Ecto neural progenitor cell (in vitro differentiated cells): ENCODE results near the gene CCNYL1.

ENCODE experiments used
- DNase-seq: peaks from one replicate; pipeline ENCODE4 v3.0.0-alpha.2; 2018; ENCODE audit warnings: low spot score

The CCNYL1 gene

DNA sequence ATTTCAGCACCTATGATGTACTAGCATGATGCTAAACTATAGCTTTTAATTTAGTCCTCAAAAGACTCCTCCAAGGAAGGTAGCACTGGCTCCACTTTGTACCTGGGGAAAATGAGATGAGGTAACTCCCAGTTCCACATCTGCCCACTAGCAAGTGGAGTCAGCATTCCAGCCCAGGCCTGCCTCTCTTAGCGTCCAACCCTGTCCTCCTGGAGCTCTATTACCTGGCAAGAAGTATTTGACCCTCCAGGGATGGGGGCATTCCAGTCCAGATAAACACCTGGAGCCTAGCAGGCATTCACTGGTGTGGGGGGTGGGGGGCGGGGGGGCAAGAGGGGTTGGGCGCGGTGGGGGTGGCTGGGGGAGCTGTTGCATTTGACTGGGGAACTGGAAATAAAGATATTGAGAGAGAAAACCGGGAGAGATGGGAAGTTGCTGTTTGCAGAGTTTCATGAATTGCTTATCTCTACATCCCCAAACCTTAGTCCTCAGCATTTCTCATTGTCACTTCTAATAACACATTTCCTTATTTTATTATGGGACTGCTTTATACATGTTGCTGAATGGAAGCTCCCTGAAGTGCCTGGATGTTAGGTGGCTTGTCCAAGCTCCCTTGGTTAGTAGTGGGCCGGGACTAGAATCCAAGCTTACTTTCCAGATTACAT, 80.3 kb downstream of the CCNYL1 start:
- no peak for DNase-seq

GRCh38 chr2:207792244-207792785, 80.9 kb downstream of the CCNYL1 start:
- DNase-seq = no peak

DNA sequence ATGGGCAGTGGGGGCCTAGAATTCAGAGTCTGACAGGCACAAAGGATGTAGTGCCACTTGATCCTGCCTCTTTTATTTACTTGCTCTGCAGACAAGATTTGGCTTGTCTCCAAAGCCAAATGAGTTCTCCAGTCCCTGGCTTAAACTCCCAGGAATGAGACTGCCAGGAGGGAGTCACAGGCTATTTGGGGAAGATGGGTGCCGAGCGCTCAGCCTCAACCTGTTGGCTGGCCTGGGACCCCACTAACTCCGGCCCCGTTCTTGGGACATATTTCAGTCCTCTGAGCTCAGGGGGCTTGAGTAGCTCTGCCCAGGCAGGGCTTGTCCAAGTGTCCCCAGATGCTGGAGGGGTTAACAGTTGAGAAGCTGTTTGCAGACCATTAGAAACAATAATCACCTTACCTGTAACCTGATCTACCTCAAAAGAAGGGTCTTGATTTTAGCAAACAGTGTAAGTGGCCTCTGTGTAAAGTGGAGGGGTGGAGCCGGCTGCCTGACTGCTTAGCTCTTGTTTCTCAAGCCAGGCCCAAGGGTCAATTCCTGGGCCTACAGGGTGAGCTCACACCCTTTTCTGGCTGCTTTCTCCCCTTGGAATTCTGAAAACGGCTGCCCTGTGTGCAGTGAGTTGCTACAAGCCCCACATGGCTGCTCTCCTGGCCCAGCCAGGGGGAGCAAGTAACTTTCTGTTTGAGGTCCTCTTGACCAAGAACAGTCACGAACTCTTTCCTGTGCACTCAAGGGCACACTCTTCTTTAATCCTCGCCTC, 85.3 kb downstream of the CCNYL1 start:
- DNase-seq = peak; percentile 59

- DNase-seq = no peak
Observed at GRCh38 chr2:207801259-207801658, 89.8 kb downstream of the CCNYL1 start.

DNA sequence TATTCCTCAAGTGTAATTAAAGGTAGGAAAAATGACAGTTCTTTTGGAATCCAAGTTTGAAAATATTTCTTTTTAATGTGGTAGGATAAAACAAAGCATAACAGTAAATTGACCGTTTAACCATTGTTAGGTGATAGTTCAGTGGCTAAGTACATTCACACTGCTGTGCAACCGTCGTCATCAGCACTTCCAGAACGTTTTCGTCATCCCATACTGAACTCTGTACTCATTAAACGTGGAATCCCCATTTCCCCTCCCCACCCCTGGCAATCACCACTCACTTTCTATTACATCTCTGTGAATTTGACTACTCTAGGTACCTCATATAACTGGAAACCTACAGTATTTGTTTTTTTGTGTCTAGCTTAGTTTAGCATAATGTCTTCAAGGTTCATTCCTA, 91.2 kb downstream of the CCNYL1 start:
- DNase-seq = no peak
